Measurements from ENCODE around the gene MYBPC2.
"Not testable (repeated sequence)": the region's sequence is repeated elsewhere in the genome, so short reads cannot be mapped to it uniquely, and the experiment has no call there.

The MYBPC2 gene

GRCh38 chr19:50459638-50460037 is 26.9 kb downstream of the MYBPC2 start:
- no peak for DNase-seq (ENCODE audit: low spot score)

GRCh38 chr19:50460161-50460765 is 27.6 kb downstream of the MYBPC2 start:
- peak; percentile 64 for DNase-seq (ENCODE audit: low spot score)

- peak; percentile 73 for DNase-seq (ENCODE audit: low spot score)
Observed at GRCh38 chr19:50461066-50461875, 28.6 kb downstream of the MYBPC2 start.

- DNase-seq (ENCODE audit: low spot score) = no peak
Observed at GRCh38 chr19:50462970-50463369, 30.3 kb downstream of the MYBPC2 start.

- DNase-seq (ENCODE audit: low spot score) = no peak
Observed at GRCh38 chr19:50464348-50464747, 31.7 kb downstream of the MYBPC2 start.

GRCh38 chr19:50465000-50465399 is 32.3 kb downstream of the MYBPC2 start:
- no peak for DNase-seq (ENCODE audit: low spot score)

GRCh38 chr19:50465986-50466705 is 33.5 kb downstream of the MYBPC2 start:
- no peak for DNase-seq (ENCODE audit: low spot score)

GRCh38 chr19:50466706-50467039 is 34.0 kb downstream of the MYBPC2 start:
- no peak for DNase-seq (ENCODE audit: low spot score)

- no peak for DNase-seq (ENCODE audit: low spot score)
Observed at GRCh38 chr19:50467566-50467965, 34.9 kb downstream of the MYBPC2 start.

- DNase-seq (ENCODE audit: low spot score) = no peak
Observed at GRCh38 chr19:50468818-50469217, 36.1 kb downstream of the MYBPC2 start.

GRCh38 chr19:50473336-50473735 is 40.6 kb downstream of the MYBPC2 start:
- DNase-seq (ENCODE audit: low spot score) = not testable (repeated sequence)

GRCh38 chr19:50475101-50475568 is 42.4 kb downstream of the MYBPC2 start:
- no peak for DNase-seq (ENCODE audit: low spot score)

- no peak for DNase-seq (ENCODE audit: low spot score)
Observed at GRCh38 chr19:50475736-50476223, 43.1 kb downstream of the MYBPC2 start.

- peak; percentile 94 for DNase-seq (ENCODE audit: low spot score)
Observed at GRCh38 chr19:50476224-50476906, 43.7 kb downstream of the MYBPC2 start, which contains the start of the genes EMC10 and GARIN5A. Gene EMC10 (plus strand): TSS chr19:50476507. CDS start chr19:50476545, 38 bp downstream. Gene GARIN5A (minus strand): TSS chr19:50476848. CDS start chr19:50476388, 460 bp downstream.

GRCh38 chr19:50476907-50477238 is 44.2 kb downstream of the MYBPC2 start:
- DNase-seq (ENCODE audit: low spot score) = no peak

- no peak for DNase-seq (ENCODE audit: low spot score)
Observed at GRCh38 chr19:50477751-50478515, 45.2 kb downstream of the MYBPC2 start.

- no peak for DNase-seq (ENCODE audit: low spot score)
Observed at GRCh38 chr19:50478901-50479715, 46.4 kb downstream of the MYBPC2 start.

- no peak for DNase-seq (ENCODE audit: low spot score)
Observed at GRCh38 chr19:50479761-50480251, 47.1 kb downstream of the MYBPC2 start.

- DNase-seq (ENCODE audit: low spot score) = no peak
Observed at GRCh38 chr19:50480281-50481111, 47.8 kb downstream of the MYBPC2 start.
